Measurements from ENCODE around the gene VASP. TPM values are rescaled to one million over a fixed set of nuclear protein-coding genes. Genes with fewer than 3 reads are reported as not detected.

The VASP gene
- total and polyA plus RNA-seq, 10 donors: 146 to 386 (median 199) TPM

DNA sequence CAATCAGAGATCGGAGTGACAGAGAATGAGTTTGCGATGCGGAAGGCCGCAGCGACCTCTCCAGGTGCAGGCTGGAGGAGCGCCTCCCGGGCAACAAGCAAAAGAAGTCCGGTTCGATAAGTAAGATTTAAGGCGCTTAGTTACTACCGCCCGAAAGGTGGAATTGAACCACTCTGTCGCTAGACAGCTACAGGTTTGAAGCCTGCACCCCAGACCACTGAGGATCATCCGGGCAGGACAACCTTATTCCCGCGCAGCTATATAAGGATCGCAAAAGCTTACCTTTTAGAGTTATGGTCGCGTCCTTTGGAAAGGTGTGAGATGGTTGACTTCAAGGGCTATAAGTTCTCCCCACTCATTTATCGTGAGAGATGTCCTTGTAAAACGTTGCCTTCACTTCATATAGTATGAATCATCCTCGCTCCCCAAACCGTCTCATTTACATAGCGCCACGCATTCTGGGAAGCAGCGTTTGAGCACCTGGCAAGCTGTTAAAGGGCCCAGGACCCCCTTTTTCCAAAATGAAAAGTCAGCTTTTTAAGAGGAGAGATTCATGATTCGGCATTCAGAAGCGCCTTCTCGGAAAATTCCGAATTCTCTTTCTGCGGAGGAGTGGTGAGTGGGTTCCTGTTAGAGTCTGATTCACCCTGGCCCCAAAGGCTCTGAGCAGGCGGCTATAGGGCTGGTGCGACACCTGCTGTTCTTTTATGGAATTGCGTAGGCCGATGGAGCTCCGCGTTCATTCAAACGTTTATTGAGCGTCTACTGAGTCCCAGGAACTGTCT lies 28.6 kb upstream of the VASP start:
- peaks cover 4 to 43% (median 20%) of the 10 kb centered on the region in 6 donors for H3K4me1 ChIP-seq
- TF ChIP-seq POLR2A (IDR thresholded peaks at IDR 0.05) (peak in 2 of 3 donors; percentile 16 to 29), CTCF (IDR thresholded peaks at IDR 0.05 in 8 of 11, conservative IDR thresholded peaks at IDR 0.05 in 3 of 11) (peak; percentile 90 to 99 (median 97)), POLR2AphosphoS5 (IDR thresholded peaks at IDR 0.05) (peak in 2 of 3 donors; percentile 61 to 84)
- H3K27me3 ChIP-seq (replicated peaks in 1 of 7): peaks cover 0 to 17% (median 8%) of the 10 kb centered on the region in 7 donors
- H3K9me3 ChIP-seq: no peaks in the 10 kb centered on the region
- H3K27ac ChIP-seq: peak overlapping the region; percentile 92 to 99 (median 96)
- intact Hi-C loops (cut with DNase I; ENCODE audit: low total_unique reads): loop anchor here (2.0 kb wide), 1 partner anchor 40 kb away; no protein-coding TSS in a partner anchor
- WGBS, 5 donors: 0% methylated on average over 39 of the region's 39 CpGs
- peak overlapping the region; percentile 32 to 69 (median 45) for H3K4me3 ChIP-seq
- no peaks in the 10 kb centered on the region for H3K36me3 ChIP-seq
- DNase-seq: peak; percentile 94

DNA sequence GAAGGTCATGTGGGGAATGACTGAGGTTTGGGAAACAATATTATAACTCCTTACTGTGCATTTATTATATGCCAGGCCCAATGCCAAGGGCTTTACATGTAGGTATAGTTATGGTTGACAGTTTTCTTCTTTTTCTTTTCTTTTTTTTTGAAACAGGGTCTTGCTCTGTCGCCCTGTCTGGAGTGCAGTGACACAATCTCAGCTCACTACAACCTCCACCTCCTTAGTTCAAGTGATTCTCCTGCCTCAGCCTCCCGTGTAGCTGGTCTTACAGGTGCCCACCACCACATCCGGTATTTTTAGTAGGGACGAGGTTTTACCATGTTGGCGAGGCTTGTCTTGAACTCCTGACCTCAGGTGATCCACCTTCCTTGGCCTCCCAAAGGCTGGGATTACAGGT lies 24.2 kb upstream of the VASP start:
- Histone ChIP-seq H3K4me1 (peaks cover 4 to 33% (median 21%) of the 10 kb centered on the region in 6 donors), H3K9me3 (no peaks in the 10 kb centered on the region), H3K4me3 (no peak overlapping the region), H3K36me3 (peaks cover 0 to 2% (median 0%) of the 10 kb centered on the region in 6 donors), H3K27ac (no peak overlapping the region), H3K27me3 (replicated peaks in 1 of 7) (no peaks in the 10 kb centered on the region)
- WGBS, 5 donors: 72 to 91% (median 88%) methylated on average over 5 of the region's 5 CpGs
- intact Hi-C loops (cut with DNase I; ENCODE audit: low total_unique reads): no loop called here
- no peak for DNase-seq
- TF ChIP-seq CTCF (IDR thresholded peaks at IDR 0.05 in 8 of 11, conservative IDR thresholded peaks at IDR 0.05 in 3 of 11): no peak
- TF ChIP-seq POLR2A (IDR thresholded peaks at IDR 0.05): no peak
- TF ChIP-seq POLR2AphosphoS5 (IDR thresholded peaks at IDR 0.05): no peak

DNA sequence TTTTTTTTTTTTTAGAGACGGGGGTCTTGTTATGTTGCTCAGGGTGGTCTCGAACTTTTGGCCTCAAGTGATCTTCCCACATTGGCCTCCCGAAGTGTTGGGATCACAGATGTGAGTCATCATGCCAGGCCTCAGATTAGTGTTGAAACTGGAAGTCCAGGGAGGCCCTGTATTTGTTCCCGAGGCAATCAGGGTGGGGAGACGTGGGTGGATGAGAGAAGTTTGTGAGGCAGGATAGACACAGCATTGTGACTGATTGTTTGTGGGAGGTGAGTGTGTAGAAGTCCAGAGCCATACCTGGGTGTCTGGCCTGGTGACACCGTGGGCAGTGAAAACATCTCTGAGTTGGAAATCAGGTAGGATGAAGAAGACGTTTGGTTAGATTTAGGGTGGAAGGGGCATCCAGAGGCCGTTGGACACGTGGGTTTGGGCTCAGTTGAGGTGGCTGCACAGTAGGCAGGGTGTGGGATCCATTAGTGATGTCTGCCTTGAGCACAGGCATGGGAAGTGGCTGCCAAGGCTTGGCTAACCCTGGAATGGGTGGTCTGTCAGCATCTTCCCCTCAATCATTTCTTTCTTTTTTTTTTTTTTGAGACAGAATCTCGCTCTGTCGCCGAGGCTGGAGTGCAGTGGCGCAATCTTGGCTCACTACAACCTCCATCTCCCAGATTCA lies 22.9 kb upstream of the VASP start:
- Histone ChIP-seq H3K9me3 (no peaks in the 10 kb centered on the region), H3K27ac (no peak overlapping the region), H3K27me3 (replicated peaks in 1 of 7) (no peaks in the 10 kb centered on the region), H3K4me3 (no peak overlapping the region), H3K36me3 (peaks cover 0 to 5% (median 0%) of the 10 kb centered on the region in 6 donors), H3K4me1 (peaks cover 0 to 19% (median 11%) of the 10 kb centered on the region in 6 donors)
- TF ChIP-seq POLR2A (IDR thresholded peaks at IDR 0.05): no peak
- no peak for TF ChIP-seq CTCF (IDR thresholded peaks at IDR 0.05 in 8 of 11, conservative IDR thresholded peaks at IDR 0.05 in 3 of 11)
- no peak for TF ChIP-seq POLR2AphosphoS5 (IDR thresholded peaks at IDR 0.05)
- intact Hi-C loops (cut with DNase I; ENCODE audit: low total_unique reads): no loop called here
- DNase-seq: no peak
- WGBS, 5 donors: 81 to 89% (median 83%) methylated on average over 13 of the region's 13 CpGs

Data from spleen (tissue), 11 donors.